NCI-H69 (cell line): ENCODE data around the gene POFUT2.

ENCODE experiments used
- DNase-seq: peaks from one replicate; lab custom pipeline; 2025; lab: John Stamatoyannopoulos, UW

The POFUT2 gene

GRCh38 chr21:45262616-45263015, 25.1 kb downstream of the POFUT2 start:
- DNase-seq = peak; percentile 78

- no peak for DNase-seq
Observed at GRCh38 chr21:45262041-45262581, 25.6 kb downstream of the POFUT2 start.

- DNase-seq = no peak
Observed at GRCh38 chr21:45261093-45261492, 26.6 kb downstream of the POFUT2 start.

GRCh38 chr21:45260191-45260825, 27.4 kb downstream of the POFUT2 start:
- DNase-seq = peak; percentile 18

GRCh38 chr21:45259206-45259840, 28.4 kb downstream of the POFUT2 start:
- DNase-seq = peak; percentile 76

- DNase-seq = peak; percentile 79
Observed at GRCh38 chr21:45258466-45258865, 29.2 kb downstream of the POFUT2 start.

- peak; percentile 47 for DNase-seq
Observed at GRCh38 chr21:45257673-45258341, 29.9 kb downstream of the POFUT2 start.

- no peak for DNase-seq
Observed at GRCh38 chr21:45256912-45257672, 30.6 kb downstream of the POFUT2 start.

- DNase-seq = peak; percentile 26
Observed at GRCh38 chr21:45256021-45256911, 31.4 kb downstream of the POFUT2 start.

GRCh38 chr21:45255381-45256020, 32.2 kb downstream of the POFUT2 start:
- DNase-seq = peak; percentile 93

- DNase-seq = no peak
Observed at GRCh38 chr21:45254460-45254930, 33.2 kb downstream of the POFUT2 start.

- DNase-seq = no peak
Observed at GRCh38 chr21:45253633-45254459, 33.8 kb downstream of the POFUT2 start.

- DNase-seq = no peak
Observed at GRCh38 chr21:45253180-45253579, 34.5 kb downstream of the POFUT2 start.

- DNase-seq = no peak
Observed at GRCh38 chr21:45252448-45252925, 35.2 kb downstream of the POFUT2 start.

- no peak for DNase-seq
Observed at GRCh38 chr21:45251635-45252447, 35.9 kb downstream of the POFUT2 start.

- no peak for DNase-seq
Observed at GRCh38 chr21:45250914-45251634, 36.6 kb downstream of the POFUT2 start.

- DNase-seq = no peak
Observed at GRCh38 chr21:45250272-45250671, 37.4 kb downstream of the POFUT2 start.

GRCh38 chr21:45249626-45250025, 38.1 kb downstream of the POFUT2 start:
- DNase-seq = no peak
